Mucosa of rectum (tissue), 2 donors: Measurements from ENCODE around the gene LARGE1.

Experiments
- H3K27ac ChIP-seq, 2 donors: one replicate each; pipeline ENCODE4 v1.7.0; 2013; ENCODE audit warnings: inconsistent platforms in 2 of 2, low read depth in 2 of 2, low read length in 2 of 2
- H3K27me3 ChIP-seq, 2 donors: one replicate each; pipeline ENCODE4 v1.7.0; 2013; ENCODE audit warnings: low read length in 2 of 2; ENCODE audit not compliant: control insufficient read depth in 2 of 2, insufficient read depth in 2 of 2
- H3K36me3 ChIP-seq, 2 donors: one replicate each; pipeline ENCODE4 v1.7.0; 2013; ENCODE audit warnings: low read length in 2 of 2; ENCODE audit not compliant: control insufficient read depth in 2 of 2, insufficient read depth in 2 of 2
- H3K4me1 ChIP-seq, 2 donors: one replicate each; pipeline ENCODE4 v1.7.0; 2013; ENCODE audit warnings: low read length in 2 of 2, mild to moderate bottlenecking in 1 of 2; ENCODE audit not compliant: control insufficient read depth in 2 of 2, insufficient read depth in 2 of 2
- H3K4me3 ChIP-seq, 2 donors: one replicate each; pipeline ENCODE4 v1.7.0; 2013; ENCODE audit warnings: low read length in 2 of 2
- H3K9ac ChIP-seq, 2 donors: one replicate each; pipeline ENCODE4 v1.7.0; 2013; ENCODE audit warnings: low read length in 2 of 2, low read depth in 1 of 2, mild to moderate bottlenecking in 1 of 2
- H3K9me3 ChIP-seq, 2 donors: one replicate each; pipeline ENCODE4 v1.7.0; 2013; ENCODE audit warnings: low read length in 2 of 2; ENCODE audit not compliant: control insufficient read depth in 2 of 2
- donor health status: healthy.
- donor health status: Normal muscosa, but diverticular disease.

LARGE1 gene

GRCh38 chr22:33835265-33835664 is 85.0 kb downstream of the LARGE1 start:
- Histone ChIP-seq H3K4me1 (peaks cover 14 to 17% of the 10 kb centered on the region in 2 donors), H3K27me3 (no peaks in the 10 kb centered on the region), H3K9ac (no peak overlapping the region), H3K9me3 (no peaks in the 10 kb centered on the region), H3K36me3 (no peaks in the 10 kb centered on the region), H3K27ac (peak overlapping the region in 1 of 2 donors; percentile 12), H3K4me3 (peak overlapping the region in 1 of 2 donors; percentile 9)

GRCh38 chr22:33832558-33833151 is 87.6 kb downstream of the LARGE1 start:
- no peak overlapping the region for H3K4me3 ChIP-seq
- H3K4me1 ChIP-seq = peaks cover 14 to 17% of the 10 kb centered on the region in 2 donors
- H3K36me3 ChIP-seq = no peaks in the 10 kb centered on the region
- no peak overlapping the region for H3K27ac ChIP-seq
- H3K9me3 ChIP-seq = no peaks in the 10 kb centered on the region
- H3K9ac ChIP-seq = no peak overlapping the region
- no peaks in the 10 kb centered on the region for H3K27me3 ChIP-seq

DNA sequence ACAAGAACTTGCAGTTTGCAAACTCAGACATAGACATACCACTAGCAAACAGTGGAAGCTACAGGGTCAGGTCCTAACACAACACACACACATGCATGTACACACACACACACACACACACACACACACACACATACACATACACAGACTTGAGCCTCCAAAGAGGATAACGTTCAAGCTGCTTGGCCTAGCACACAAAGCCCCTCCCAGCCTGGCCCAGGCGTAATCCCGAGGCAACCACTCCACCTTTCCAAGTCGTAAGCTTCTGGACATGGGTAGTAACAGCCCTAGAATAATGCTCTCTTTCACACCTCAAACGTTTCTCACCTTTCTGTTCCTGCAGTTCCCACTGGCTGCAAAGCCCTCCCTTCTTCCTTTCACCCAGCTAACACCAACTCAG is 88.6 kb downstream of the LARGE1 start:
- peaks cover 14 to 17% of the 10 kb centered on the region in 2 donors for H3K4me1 ChIP-seq
- H3K4me3 ChIP-seq = no peak overlapping the region
- no peak overlapping the region for H3K27ac ChIP-seq
- H3K9ac ChIP-seq = no peak overlapping the region
- H3K9me3 ChIP-seq = no peaks in the 10 kb centered on the region
- no peaks in the 10 kb centered on the region for H3K27me3 ChIP-seq
- H3K36me3 ChIP-seq = no peaks in the 10 kb centered on the region

- Histone ChIP-seq H3K9me3 (no peaks in the 10 kb centered on the region), H3K4me1 (peaks cover 14 to 15% of the 10 kb centered on the region in 2 donors), H3K27me3 (no peaks in the 10 kb centered on the region), H3K27ac (no peak overlapping the region), H3K9ac (no peak overlapping the region), H3K36me3 (no peaks in the 10 kb centered on the region), H3K4me3 (no peak overlapping the region)
Observed at GRCh38 chr22:33831207-33831606, 89.1 kb downstream of the LARGE1 start.

DNA sequence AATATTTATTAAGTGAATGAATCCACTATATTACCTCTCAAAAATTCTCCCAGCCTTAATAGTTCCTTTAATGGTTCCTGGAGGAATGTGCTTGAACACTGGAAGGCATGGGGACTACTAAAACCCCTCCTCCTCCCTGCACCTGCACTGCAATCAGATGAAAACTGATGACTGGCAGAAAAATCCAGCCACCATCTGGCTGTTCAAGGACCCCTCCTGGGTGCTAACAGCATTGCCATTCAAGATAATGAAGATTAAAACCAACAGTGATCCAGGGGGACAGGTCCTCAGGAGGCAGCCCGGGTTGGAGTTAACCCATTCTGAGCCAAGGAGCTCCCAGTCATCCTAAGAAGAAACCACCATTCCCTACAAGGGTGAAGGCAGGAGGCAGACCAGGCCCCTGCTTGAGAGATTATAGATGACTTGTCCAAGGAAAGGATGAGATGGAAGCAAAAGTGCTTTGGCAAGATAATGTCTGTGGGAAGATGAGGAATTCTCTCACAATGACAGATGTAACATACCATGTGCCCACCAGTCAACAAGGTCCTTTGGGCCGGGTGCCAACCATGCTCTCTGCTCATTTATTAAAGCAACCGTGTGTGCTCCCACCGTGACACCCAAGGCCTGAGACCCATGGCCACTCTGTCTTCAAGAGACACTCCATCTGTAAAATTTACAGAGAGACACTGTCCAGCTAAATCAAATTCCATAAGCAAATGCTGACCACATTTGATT is 90.6 kb downstream of the LARGE1 start:
- no peaks in the 10 kb centered on the region for H3K9me3 ChIP-seq
- H3K36me3 ChIP-seq = no peaks in the 10 kb centered on the region
- H3K9ac ChIP-seq = no peak overlapping the region
- no peaks in the 10 kb centered on the region for H3K27me3 ChIP-seq
- H3K27ac ChIP-seq = no peak overlapping the region
- H3K4me3 ChIP-seq = no peak overlapping the region
- peaks cover under 1 to 4% of the 10 kb centered on the region in 2 donors for H3K4me1 ChIP-seq

DNA sequence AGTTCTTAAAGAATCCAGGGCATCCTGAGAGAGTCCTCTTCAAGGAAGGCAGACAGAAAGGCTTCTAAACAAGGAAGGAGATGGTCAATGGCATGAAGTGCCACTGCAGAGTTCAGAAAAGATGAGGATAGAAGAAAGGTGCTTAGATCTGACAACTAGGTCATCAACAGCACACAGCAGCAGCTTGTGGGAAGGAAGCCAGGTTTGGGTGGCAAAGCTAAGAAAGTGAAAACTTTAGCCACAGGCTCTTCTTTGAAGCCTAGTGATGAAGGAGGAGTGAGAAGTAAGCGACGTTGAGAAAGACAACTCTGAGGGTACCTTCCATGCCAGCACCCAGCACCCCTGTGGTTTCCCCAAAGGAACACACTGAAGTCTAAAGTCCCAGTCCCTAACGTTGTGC is 92.0 kb downstream of the LARGE1 start:
- no peak overlapping the region for H3K4me3 ChIP-seq
- H3K9ac ChIP-seq = no peak overlapping the region
- H3K9me3 ChIP-seq = no peaks in the 10 kb centered on the region
- no peak overlapping the region for H3K27ac ChIP-seq
- peaks cover 0 to 3% of the 10 kb centered on the region in 2 donors for H3K4me1 ChIP-seq
- H3K27me3 ChIP-seq = no peaks in the 10 kb centered on the region
- no peaks in the 10 kb centered on the region for H3K36me3 ChIP-seq

GRCh38 chr22:33825761-33826160 is 94.5 kb downstream of the LARGE1 start:
- H3K9me3 ChIP-seq = no peaks in the 10 kb centered on the region
- H3K4me1 ChIP-seq = no peaks in the 10 kb centered on the region
- no peaks in the 10 kb centered on the region for H3K27me3 ChIP-seq
- H3K36me3 ChIP-seq = no peaks in the 10 kb centered on the region
- no peak overlapping the region for H3K9ac ChIP-seq
- no peak overlapping the region for H3K27ac ChIP-seq
- H3K4me3 ChIP-seq = no peak overlapping the region

DNA sequence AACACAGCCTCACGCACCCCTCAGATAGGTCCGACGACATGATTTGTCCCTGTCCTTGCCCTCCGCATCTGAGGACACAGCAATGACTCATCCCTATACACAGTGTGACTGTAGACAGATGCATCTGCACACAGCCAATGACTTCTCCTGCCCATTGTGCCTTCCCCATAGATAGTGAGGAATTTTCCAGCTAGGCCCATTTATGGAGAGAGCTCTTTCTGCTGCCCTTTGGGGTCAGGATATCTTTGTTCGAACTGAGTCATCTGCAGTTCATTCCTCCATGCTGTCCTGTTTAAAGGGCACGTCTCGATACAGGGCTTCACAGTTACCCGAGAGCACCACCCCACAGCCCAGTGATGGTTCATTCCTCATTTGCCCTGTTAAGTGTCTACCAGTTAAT is 96.7 kb downstream of the LARGE1 start:
- no peak overlapping the region for H3K27ac ChIP-seq
- H3K4me3 ChIP-seq = no peak overlapping the region
- no peaks in the 10 kb centered on the region for H3K36me3 ChIP-seq
- no peak overlapping the region for H3K9ac ChIP-seq
- H3K9me3 ChIP-seq = no peaks in the 10 kb centered on the region
- no peaks in the 10 kb centered on the region for H3K27me3 ChIP-seq
- no peaks in the 10 kb centered on the region for H3K4me1 ChIP-seq

DNA sequence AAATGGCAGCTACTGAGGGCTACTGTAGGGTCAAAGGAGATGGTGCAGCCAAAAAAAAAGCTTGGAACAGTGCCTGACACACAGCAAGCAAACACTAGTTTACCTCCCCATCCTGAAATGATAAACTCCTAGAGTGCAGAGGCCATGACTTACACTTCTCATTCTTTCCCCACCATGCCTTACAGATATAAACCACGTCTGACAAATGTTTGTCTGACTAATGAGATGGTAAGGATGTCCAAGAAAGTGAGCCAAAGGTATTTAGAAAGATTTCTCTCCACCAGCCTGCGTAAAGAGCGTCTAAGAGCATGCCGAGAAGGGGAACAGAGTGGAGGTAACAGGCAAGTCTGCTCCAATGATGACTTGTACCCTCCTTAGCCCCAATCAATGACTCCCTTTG is 99.0 kb downstream of the LARGE1 start:
- Histone ChIP-seq H3K4me1 (no peaks in the 10 kb centered on the region), H3K27me3 (no peaks in the 10 kb centered on the region), H3K9me3 (no peaks in the 10 kb centered on the region), H3K27ac (no peak overlapping the region), H3K4me3 (no peak overlapping the region), H3K9ac (no peak overlapping the region), H3K36me3 (no peaks in the 10 kb centered on the region)

DNA sequence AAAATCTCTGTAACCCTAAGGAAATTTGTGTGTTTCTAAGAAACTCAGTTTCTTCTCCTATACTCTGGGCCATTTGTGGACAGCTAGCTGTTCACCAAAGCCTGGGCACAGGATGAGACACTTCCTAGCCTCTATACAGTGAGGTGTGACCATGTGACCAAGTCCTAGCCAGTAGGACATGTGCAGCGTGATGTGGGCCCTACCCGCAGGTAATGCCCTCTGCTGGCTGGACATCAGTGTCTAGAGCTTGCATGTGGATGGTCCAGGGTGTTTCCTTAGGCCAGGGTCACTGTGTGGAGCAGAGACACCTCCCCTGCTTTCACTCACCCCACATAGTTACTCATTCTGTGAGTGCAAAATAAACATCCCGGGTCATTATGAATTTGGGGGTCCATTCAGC is 100.5 kb downstream of the LARGE1 start:
- Histone ChIP-seq H3K9me3 (no peaks in the 10 kb centered on the region), H3K27me3 (no peaks in the 10 kb centered on the region), H3K4me3 (no peak overlapping the region), H3K36me3 (no peaks in the 10 kb centered on the region), H3K27ac (no peak overlapping the region), H3K9ac (no peak overlapping the region), H3K4me1 (no peaks in the 10 kb centered on the region)
